ENCODE results near the gene RSU1.

DNA sequence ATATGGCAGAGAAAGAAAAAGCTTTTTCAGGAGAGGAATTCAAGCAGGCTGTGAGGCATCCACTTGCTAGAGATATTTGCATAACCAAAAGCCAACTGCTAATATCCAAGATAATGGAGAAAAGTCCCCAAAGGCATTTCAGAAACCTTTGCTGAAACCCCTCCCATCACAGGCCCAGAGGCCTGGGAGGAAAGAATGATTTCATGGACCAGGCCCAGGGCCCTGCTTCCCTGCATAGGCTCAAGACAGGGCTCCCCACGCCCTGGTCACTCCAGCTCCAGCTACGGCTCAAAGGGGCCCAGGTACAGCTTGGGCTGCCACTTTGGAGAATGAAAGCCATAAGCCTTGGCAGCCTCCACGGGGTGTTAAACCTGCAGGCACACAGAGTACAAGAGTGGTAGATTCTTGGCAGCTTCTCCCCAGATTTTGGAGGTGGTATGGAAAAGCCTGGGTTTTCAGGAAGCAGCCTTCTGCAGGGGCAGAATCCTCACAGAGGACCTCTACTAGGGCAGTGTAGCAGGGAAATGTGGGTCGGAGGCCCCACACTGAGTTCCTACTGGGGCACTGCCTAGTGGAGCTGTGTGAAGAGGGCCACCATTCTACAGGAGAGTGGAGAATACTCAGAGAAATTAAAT lies 5.6 kb upstream of the RSU1 start:
- TF ChIP-seq, protein P1, sequence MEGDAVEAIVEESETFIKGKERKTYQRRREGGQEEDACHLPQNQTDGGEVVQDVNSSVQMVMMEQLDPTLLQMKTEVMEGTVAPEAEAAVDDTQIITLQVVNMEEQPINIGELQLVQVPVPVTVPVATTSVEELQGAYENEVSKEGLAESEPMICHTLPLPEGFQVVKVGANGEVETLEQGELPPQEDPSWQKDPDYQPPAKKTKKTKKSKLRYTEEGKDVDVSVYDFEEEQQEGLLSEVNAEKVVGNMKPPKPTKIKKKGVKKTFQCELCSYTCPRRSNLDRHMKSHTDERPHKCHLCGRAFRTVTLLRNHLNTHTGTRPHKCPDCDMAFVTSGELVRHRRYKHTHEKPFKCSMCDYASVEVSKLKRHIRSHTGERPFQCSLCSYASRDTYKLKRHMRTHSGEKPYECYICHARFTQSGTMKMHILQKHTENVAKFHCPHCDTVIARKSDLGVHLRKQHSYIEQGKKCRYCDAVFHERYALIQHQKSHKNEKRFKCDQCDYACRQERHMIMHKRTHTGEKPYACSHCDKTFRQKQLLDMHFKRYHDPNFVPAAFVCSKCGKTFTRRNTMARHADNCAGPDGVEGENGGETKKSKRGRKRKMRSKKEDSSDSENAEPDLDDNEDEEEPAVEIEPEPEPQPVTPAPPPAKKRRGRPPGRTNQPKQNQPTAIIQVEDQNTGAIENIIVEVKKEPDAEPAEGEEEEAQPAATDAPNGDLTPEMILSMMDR (conservative IDR thresholded peaks at IDR 0.05), result no peak
- TF ChIP-seq ZFX (IDR thresholded peaks at IDR 0.05), result no peak

Measured in C4-2B (cell line).